ENCODE measurements around the gene CCL3.

Gene CCL3

GRCh38 chr17:36055921-36056520 is 33.9 kb downstream of the CCL3 start:
- no peak for DNase-seq (ENCODE audit: low read depth)
- TF ChIP-seq MYC (IDR thresholded peaks at IDR 0.05; ENCODE audit: low read depth, low read length) (no peak), POLR2A (IDR thresholded peaks at IDR 0.05; ENCODE audit: extremely low read depth, insufficient read length) (no peak)
- TF ChIP-seq, protein P1, sequence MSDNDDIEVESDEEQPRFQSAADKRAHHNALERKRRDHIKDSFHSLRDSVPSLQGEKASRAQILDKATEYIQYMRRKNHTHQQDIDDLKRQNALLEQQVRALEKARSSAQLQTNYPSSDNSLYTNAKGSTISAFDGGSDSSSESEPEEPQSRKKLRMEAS (IDR thresholded peaks at IDR 0.05; ENCODE audit: low read depth, low read length), result no peak
- TF ChIP-seq, protein P2, sequence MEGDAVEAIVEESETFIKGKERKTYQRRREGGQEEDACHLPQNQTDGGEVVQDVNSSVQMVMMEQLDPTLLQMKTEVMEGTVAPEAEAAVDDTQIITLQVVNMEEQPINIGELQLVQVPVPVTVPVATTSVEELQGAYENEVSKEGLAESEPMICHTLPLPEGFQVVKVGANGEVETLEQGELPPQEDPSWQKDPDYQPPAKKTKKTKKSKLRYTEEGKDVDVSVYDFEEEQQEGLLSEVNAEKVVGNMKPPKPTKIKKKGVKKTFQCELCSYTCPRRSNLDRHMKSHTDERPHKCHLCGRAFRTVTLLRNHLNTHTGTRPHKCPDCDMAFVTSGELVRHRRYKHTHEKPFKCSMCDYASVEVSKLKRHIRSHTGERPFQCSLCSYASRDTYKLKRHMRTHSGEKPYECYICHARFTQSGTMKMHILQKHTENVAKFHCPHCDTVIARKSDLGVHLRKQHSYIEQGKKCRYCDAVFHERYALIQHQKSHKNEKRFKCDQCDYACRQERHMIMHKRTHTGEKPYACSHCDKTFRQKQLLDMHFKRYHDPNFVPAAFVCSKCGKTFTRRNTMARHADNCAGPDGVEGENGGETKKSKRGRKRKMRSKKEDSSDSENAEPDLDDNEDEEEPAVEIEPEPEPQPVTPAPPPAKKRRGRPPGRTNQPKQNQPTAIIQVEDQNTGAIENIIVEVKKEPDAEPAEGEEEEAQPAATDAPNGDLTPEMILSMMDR (IDR thresholded peaks at IDR 0.05; ENCODE audit: low read depth, low read length), result no peak
- H3K4me3 ChIP-seq (ENCODE audit: low read depth, low read length), result no peak overlapping the region

DNA sequence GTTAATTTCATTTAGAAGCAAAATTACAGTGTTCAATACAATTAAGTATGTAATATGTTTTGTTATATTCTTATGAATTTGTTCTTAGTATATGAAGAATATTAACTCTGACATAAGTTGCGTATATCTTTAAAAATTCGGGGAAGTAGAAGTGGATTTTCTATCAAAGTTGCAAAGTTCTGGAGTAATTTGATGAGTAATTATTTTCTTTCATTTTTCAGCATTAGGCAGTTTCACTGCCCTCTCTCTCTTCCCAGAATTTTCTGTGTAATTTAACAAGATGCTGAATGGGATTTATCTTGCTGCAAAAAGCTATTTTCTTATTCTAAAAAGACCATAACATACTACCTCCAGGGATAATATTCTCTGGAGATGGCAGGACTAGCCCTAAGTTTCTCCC is 34.8 kb downstream of the CCL3 start:
- TF ChIP-seq, protein P2 (IDR thresholded peaks at IDR 0.05; ENCODE audit: low read depth, low read length), result no peak
- no peak for TF ChIP-seq MYC (IDR thresholded peaks at IDR 0.05; ENCODE audit: low read depth, low read length)
- TF ChIP-seq POLR2A (IDR thresholded peaks at IDR 0.05; ENCODE audit: extremely low read depth, insufficient read length), result no peak
- TF ChIP-seq, protein P1 (IDR thresholded peaks at IDR 0.05; ENCODE audit: low read depth, low read length), result no peak
- no peak for DNase-seq (ENCODE audit: low read depth)
- H3K4me3 ChIP-seq (ENCODE audit: low read depth, low read length), result no peak overlapping the region

- DNase-seq (ENCODE audit: low read depth), result no peak
- TF ChIP-seq, protein P2 (IDR thresholded peaks at IDR 0.05; ENCODE audit: low read depth, low read length), result no peak
- TF ChIP-seq, protein P1 (IDR thresholded peaks at IDR 0.05; ENCODE audit: low read depth, low read length), result no peak
- TF ChIP-seq POLR2A (IDR thresholded peaks at IDR 0.05; ENCODE audit: extremely low read depth, insufficient read length) (no peak), MYC (IDR thresholded peaks at IDR 0.05; ENCODE audit: low read depth, low read length) (no peak)
- no peak overlapping the region for H3K4me3 ChIP-seq (ENCODE audit: low read depth, low read length)
Observed at GRCh38 chr17:36049643-36050042, 40.3 kb downstream of the CCL3 start.

DNA sequence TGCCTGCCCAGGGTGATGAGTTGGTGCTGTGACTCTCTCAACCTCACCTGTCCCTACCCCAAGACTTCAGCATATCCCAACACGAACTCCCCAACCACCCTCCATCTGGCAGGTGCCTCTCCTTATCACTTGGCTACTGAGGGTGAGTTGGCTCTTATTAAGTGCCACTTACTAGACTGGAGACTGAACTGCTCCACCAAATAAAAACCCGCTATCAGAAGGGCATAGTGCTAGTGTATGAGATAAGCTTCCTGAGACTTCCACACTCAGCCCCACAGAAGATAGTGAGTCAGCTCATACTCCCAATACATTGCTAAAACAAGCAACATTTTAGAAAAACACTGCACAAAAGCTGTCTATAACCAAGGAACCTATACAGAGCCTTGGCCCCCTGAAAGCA is 41.9 kb downstream of the CCL3 start:
- no peak overlapping the region for H3K4me3 ChIP-seq (ENCODE audit: low read depth, low read length)
- no peak for DNase-seq (ENCODE audit: low read depth)
- TF ChIP-seq POLR2A (IDR thresholded peaks at IDR 0.05; ENCODE audit: extremely low read depth, insufficient read length), result no peak
- TF ChIP-seq, protein P2 (IDR thresholded peaks at IDR 0.05; ENCODE audit: low read depth, low read length), result no peak
- TF ChIP-seq MYC (IDR thresholded peaks at IDR 0.05; ENCODE audit: low read depth, low read length), result no peak
- TF ChIP-seq, protein P1 (IDR thresholded peaks at IDR 0.05; ENCODE audit: low read depth, low read length), result no peak
